ENCODE measurements around the gene DVL1. TPM values are rescaled to one million over a fixed set of nuclear protein-coding genes. Genes with fewer than 3 reads are reported as not detected.

DVL1 gene
- total RNA-seq, 1 experiment from 2014 or later = 83.9 TPM

- Mint-ChIP-seq H3K4me3 (ENCODE audit: low read depth, unreplicated experiment) (peak overlapping the region; percentile 80), H3K9me3 (ENCODE audit: low read depth, unreplicated experiment) (no peaks in the 10 kb centered on the region), H3K4me1 (ENCODE audit: low read depth, unreplicated experiment) (peaks cover 24% of the 10 kb centered on the region), H3K27ac (ENCODE audit: unreplicated experiment) (peak overlapping the region; percentile 70), H3K36me3 (ENCODE audit: insufficient read depth, unreplicated experiment) (peaks cover 60% of the 10 kb centered on the region), H3K27me3 (ENCODE audit: unreplicated experiment) (no peaks in the 10 kb centered on the region)
- DNase-seq = peak; percentile 90
- intact Hi-C loops (cut with micrococcal nuclease; ENCODE audit: unreplicated experiment) = no loop called here
- CTCF ChIA-PET = interaction anchor here (1.1 kb wide), 1 partner anchor 63 kb away, joined by 3 read pairs; no protein-coding TSS in a partner anchor
- BruUV-seq (replicated peaks) = no TSS peak
- peak; percentile 62 for TF ChIP-seq CTCF (IDR thresholded peaks at IDR 0.05; ENCODE audit: unreplicated experiment)
Measured at GRCh38 chr1:1344655-1345361, 4.4 kb downstream of the DVL1 start.

- no TSS peak for BruUV-seq (replicated peaks)
- H3K27me3 Mint-ChIP-seq (ENCODE audit: unreplicated experiment) = no peaks in the 10 kb centered on the region
- peaks cover 24% of the 10 kb centered on the region for H3K4me1 Mint-ChIP-seq (ENCODE audit: low read depth, unreplicated experiment)
- H3K4me3 Mint-ChIP-seq (ENCODE audit: low read depth, unreplicated experiment) = peak overlapping the region; percentile 80
- intact Hi-C loops (cut with micrococcal nuclease; ENCODE audit: unreplicated experiment) = no loop called here
- CTCF ChIA-PET = interaction anchor here (1.1 kb wide), 1 partner anchor 62 kb away, joined by 3 read pairs; no protein-coding TSS in a partner anchor
- H3K9me3 Mint-ChIP-seq (ENCODE audit: low read depth, unreplicated experiment) = no peaks in the 10 kb centered on the region
- peak overlapping the region; percentile 70 for H3K27ac Mint-ChIP-seq (ENCODE audit: unreplicated experiment)
- peaks cover 64% of the 10 kb centered on the region for H3K36me3 Mint-ChIP-seq (ENCODE audit: insufficient read depth, unreplicated experiment)
- TF ChIP-seq CTCF (IDR thresholded peaks at IDR 0.05; ENCODE audit: unreplicated experiment) = no peak
- DNase-seq = peak; percentile 44
Measured at GRCh38 chr1:1343811-1344421, 5.3 kb downstream of the DVL1 start.

GRCh38 chr1:1342584-1343115 is 6.6 kb downstream of the DVL1 start:
- no TSS peak for BruUV-seq (replicated peaks)
- intact Hi-C loops (cut with micrococcal nuclease; ENCODE audit: unreplicated experiment) = no loop called here

GRCh38 chr1:1342061-1342562 is 7.1 kb downstream of the DVL1 start:
- peaks cover 20% of the 10 kb centered on the region for H3K4me1 Mint-ChIP-seq (ENCODE audit: low read depth, unreplicated experiment)
- no peaks in the 10 kb centered on the region for H3K27me3 Mint-ChIP-seq (ENCODE audit: unreplicated experiment)
- peaks cover 62% of the 10 kb centered on the region for H3K36me3 Mint-ChIP-seq (ENCODE audit: insufficient read depth, unreplicated experiment)
- CTCF ChIA-PET = no interaction called here
- TF ChIP-seq CTCF (IDR thresholded peaks at IDR 0.05; ENCODE audit: unreplicated experiment) = no peak
- no peak overlapping the region for H3K27ac Mint-ChIP-seq (ENCODE audit: unreplicated experiment)
- no TSS peak for BruUV-seq (replicated peaks)
- no peak overlapping the region for H3K4me3 Mint-ChIP-seq (ENCODE audit: low read depth, unreplicated experiment)
- DNase-seq = no peak
- no peaks in the 10 kb centered on the region for H3K9me3 Mint-ChIP-seq (ENCODE audit: low read depth, unreplicated experiment)
- intact Hi-C loops (cut with micrococcal nuclease; ENCODE audit: unreplicated experiment) = no loop called here

More at GRCh38 chr1:1342584-1343115, 6.6 kb downstream of the DVL1 start:
- Mint-ChIP-seq H3K36me3 (ENCODE audit: insufficient read depth, unreplicated experiment) (peaks cover 62% of the 10 kb centered on the region), H3K9me3 (ENCODE audit: low read depth, unreplicated experiment) (no peaks in the 10 kb centered on the region), H3K27me3 (ENCODE audit: unreplicated experiment) (no peaks in the 10 kb centered on the region), H3K27ac (ENCODE audit: unreplicated experiment) (peak overlapping the region; percentile 47), H3K4me3 (ENCODE audit: low read depth, unreplicated experiment) (no peak overlapping the region), H3K4me1 (ENCODE audit: low read depth, unreplicated experiment) (peaks cover 24% of the 10 kb centered on the region)
- DNase-seq = no peak
- CTCF ChIA-PET = no interaction called here
- TF ChIP-seq CTCF (IDR thresholded peaks at IDR 0.05; ENCODE audit: unreplicated experiment) = no peak
